T-cell (primary cell): Measurements from ENCODE around the gene LEPR. TPM values are rescaled to one million over a fixed set of nuclear protein-coding genes. Genes with fewer than 3 reads are reported as not detected.

Source experiments
- ATAC-seq, 4 experiments: fragments of 200-7000 bp in 3 of 4; fragments of 150-1000 bp in 1 of 4; cut with Tn5 transposase; replicated peaks in 1 of 4; 1 replicate in 3 of 4; 2 replicates in 1 of 4; pipeline ENCODE4 v1.10.0; 2021; ENCODE audit warnings: moderate library complexity in 3 of 4, mild to moderate bottlenecking in 2 of 4, moderate number of reproducible peaks in 1 of 4
- CTCF ChIA-PET, 2 donors: fragments of 300-600 bp; sonication (Branson Sonifier 250); formaldehyde crosslinking; loops; one replicate each; lab custom pipeline; 2022; ENCODE audit warnings: antibody characterized with exemption in 2 of 2; lab: Charles Lee
- POLR2A ChIA-PET, 2 donors: fragments of 300-600 bp; sonication (Branson Sonifier 250); formaldehyde crosslinking; loops; one replicate each; lab custom pipeline; 2022; ENCODE audit warnings: antibody characterized with exemption in 2 of 2; lab: Charles Lee
- DNase-seq, 35 experiments: peaks; one replicate each; pipeline versions ENCODE4 v3.0.0 to v3.0.0-alpha.2; 2013 to 2023
- H3K27ac ChIP-seq: one replicate; pipeline ENCODE4 v1.5.1; 2013; ENCODE audit warnings: low read length
- H3K27me3 ChIP-seq, 2 experiments: replicated peaks in 1 of 2; 1 replicate in 1 of 2; 2 replicates in 1 of 2; pipeline versions ENCODE4 v1.6.1 to v1.7.0; 2013; ENCODE audit warnings: low read length in 1 of 2, mixed read lengths in 1 of 2; ENCODE audit not compliant: control insufficient read depth in 2 of 2, insufficient read depth in 2 of 2; ENCODE audit errors: extremely low read depth in 1 of 2
- H3K36me3 ChIP-seq, 2 donors: 1 replicate in 1 of 2; 2 replicates in 1 of 2; pipeline versions ENCODE4 v1.6.1 to v1.7.0; 2013; ENCODE audit warnings: low read length in 1 of 2; ENCODE audit not compliant: control insufficient read depth in 2 of 2, insufficient read depth in 1 of 2; ENCODE audit errors: extremely low read depth in 1 of 2
- H3K4me1 ChIP-seq, 2 experiments: 1 replicate in 1 of 2; 2 replicates in 1 of 2; pipeline versions ENCODE4 v1.6.1 to v1.7.0; 2013; ENCODE audit warnings: low read length in 2 of 2, mixed read lengths in 1 of 2; ENCODE audit not compliant: insufficient read depth in 2 of 2, control insufficient read depth in 1 of 2; ENCODE audit errors: extremely low read depth in 1 of 2
- H3K4me3 ChIP-seq, 2 donors: 1 replicate in 1 of 2; 2 replicates in 1 of 2; pipeline versions ENCODE4 v1.5.1 to v1.7.0; 2013; ENCODE audit warnings: mild to moderate bottlenecking in 2 of 2, low read length in 1 of 2, moderate library complexity in 1 of 2; ENCODE audit not compliant: control insufficient read depth in 1 of 2; ENCODE audit errors: extremely low read depth in 1 of 2
- H3K9me3 ChIP-seq: 2 replicates; pipeline ENCODE4 v1.7.0; 2013
- H3K27ac Mint-ChIP-seq, 2 donors: one replicate each; pipeline ENCODE4 v1.8.0; 2020 to 2021; ENCODE audit warnings: mild to moderate bottlenecking in 2 of 2, mixed read lengths in 2 of 2
- H3K27me3 Mint-ChIP-seq, 2 donors: one replicate each; pipeline ENCODE4 v1.8.0; 2021 to 2022; ENCODE audit warnings: mixed read lengths in 2 of 2
- H3K36me3 Mint-ChIP-seq: one replicate; pipeline ENCODE4 v1.8.0; 2021; ENCODE audit warnings: mixed read lengths
- H3K4me1 Mint-ChIP-seq, 3 donors: one replicate each; pipeline ENCODE4 v1.8.0; 2020 to 2022; ENCODE audit warnings: mixed read lengths in 3 of 3, mild to moderate bottlenecking in 1 of 3
- H3K4me3 Mint-ChIP-seq, 3 donors: one replicate each; pipeline ENCODE4 v1.8.0; 2020 to 2022; ENCODE audit warnings: mild to moderate bottlenecking in 3 of 3, mixed read lengths in 3 of 3, moderate library complexity in 3 of 3
- H3K9me3 Mint-ChIP-seq, 3 donors: one replicate each; pipeline ENCODE4 v1.8.0; 2020 to 2022; ENCODE audit warnings: mixed read lengths in 3 of 3
- WGBS: methylation state at CpG from one replicate; pipeline ENCODE4 v1.1.5; 2013; ENCODE audit warnings: missing lambda C conversion rate; ENCODE audit not compliant: insufficient coverage; 5-methylcytosine and 5-hydroxymethylcytosine counted together
- total RNA-seq, 35 experiments: library from RNA in 6 of 35; stranded (reverse) in 6 of 35; fragments of 120-200 nt in 1 of 35; gene quantifications; one replicate each; pipeline versions ENCODE4 v1.2.1 to v1.2.4 and lab custom pipeline; 2013 to 2026

LEPR gene
- total RNA-seq, 5 donors from 2014 or later (not counting 1 experiment from before 2014, with no cell fraction given): 0.95 to 2.1 (median 1.3) TPM

DNA sequence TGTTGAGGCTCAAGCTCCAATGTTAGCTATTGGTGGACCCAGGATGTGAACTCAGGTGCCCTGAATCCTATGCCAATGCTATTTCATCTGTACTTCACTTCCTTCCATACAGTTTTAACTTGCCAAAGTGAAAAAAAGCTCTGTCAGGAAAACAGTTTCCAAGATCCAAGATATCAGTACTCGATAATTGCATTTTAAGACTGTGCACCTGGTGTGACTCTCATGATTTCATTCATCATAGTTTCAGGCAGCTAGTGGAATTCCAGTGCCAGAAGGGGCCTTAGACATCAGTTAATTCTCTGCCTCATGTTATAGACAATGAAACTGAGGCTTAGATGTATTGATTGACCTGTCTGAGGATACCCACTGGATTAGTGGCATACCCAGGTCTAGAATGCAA, 26.5 kb upstream of the LEPR start:
- Histone ChIP-seq H3K36me3 (no peaks in the 10 kb centered on the region), H3K27ac (no peak overlapping the region), H3K4me1 (no peaks in the 10 kb centered on the region), H3K9me3 (no peaks in the 10 kb centered on the region), H3K4me3 (no peak overlapping the region), H3K27me3 (no peaks in the 10 kb centered on the region)
- ChIA-PET POLR2A (no interaction called here), CTCF (interaction anchor here in 1 of 2 donors (0.9 kb wide), 1 partner anchor 294 kb away, joined by 3 read pairs; no protein-coding TSS in a partner anchor)
- no peaks in the 10 kb centered on the region for H3K27me3 Mint-ChIP-seq
- peaks cover 15% of the 10 kb centered on the region for H3K36me3 Mint-ChIP-seq
- H3K9me3 Mint-ChIP-seq: no peaks in the 10 kb centered on the region
- no peak overlapping the region for H3K4me3 Mint-ChIP-seq
- H3K4me1 Mint-ChIP-seq: peaks cover 0 to 19% (median 8%) of the 10 kb centered on the region in 3 donors
- no peak for ATAC-seq
- DNase-seq: no peak
- no peak overlapping the region for H3K27ac Mint-ChIP-seq
- WGBS: 71% methylated on average over 1 of the region's 1 CpG

DNA sequence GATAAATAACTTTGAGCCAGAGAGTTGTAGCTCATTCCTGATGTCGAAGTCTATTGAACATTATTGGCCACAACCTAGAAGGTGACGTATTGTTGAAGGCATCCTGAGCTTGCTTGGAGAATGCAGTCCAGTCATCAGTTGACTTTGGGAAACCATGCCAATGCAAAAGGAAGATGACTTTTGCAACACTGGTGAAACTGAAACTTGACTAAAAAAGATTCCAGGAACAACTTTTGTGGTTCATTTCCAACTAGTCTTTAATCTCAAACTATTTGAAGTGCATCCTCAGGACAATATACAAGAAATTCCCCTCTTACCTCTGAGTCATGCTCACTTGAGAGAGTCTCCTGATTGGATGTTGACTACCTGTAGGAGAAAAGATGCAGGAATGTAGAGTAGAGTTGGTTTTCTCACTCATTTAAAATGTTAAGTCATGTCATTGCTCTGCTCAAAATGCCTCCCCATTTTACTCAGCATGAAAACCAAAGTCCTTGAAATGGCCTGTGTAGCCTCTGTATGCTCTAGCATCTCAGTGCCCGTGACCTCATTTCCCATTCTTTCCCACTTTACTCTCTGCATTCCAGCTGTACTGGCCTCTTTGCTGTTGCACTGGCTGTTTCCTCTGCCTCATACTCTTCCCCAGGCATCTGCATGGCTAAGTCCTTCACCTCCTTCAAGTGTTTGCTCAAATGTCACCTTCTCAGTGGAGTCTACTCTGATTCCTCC, 24.4 kb upstream of the LEPR start:
- Mint-ChIP-seq H3K4me3 (no peak overlapping the region), H3K27ac (no peak overlapping the region), H3K27me3 (peaks cover 0 to 3% of the 10 kb centered on the region in 2 donors), H3K4me1 (peaks cover 0 to 19% (median 8%) of the 10 kb centered on the region in 3 donors), H3K36me3 (peaks cover 17% of the 10 kb centered on the region), H3K9me3 (no peaks in the 10 kb centered on the region)
- Histone ChIP-seq H3K4me1 (no peaks in the 10 kb centered on the region), H3K27ac (no peak overlapping the region), H3K4me3 (no peak overlapping the region), H3K9me3 (no peaks in the 10 kb centered on the region), H3K36me3 (no peaks in the 10 kb centered on the region), H3K27me3 (no peaks in the 10 kb centered on the region)
- ATAC-seq (no peak), DNase-seq (no peak)
- POLR2A ChIA-PET: no interaction called here
- CTCF ChIA-PET: no interaction called here
- 60% methylated on average over 3 of the region's 3 CpGs for WGBS

DNA sequence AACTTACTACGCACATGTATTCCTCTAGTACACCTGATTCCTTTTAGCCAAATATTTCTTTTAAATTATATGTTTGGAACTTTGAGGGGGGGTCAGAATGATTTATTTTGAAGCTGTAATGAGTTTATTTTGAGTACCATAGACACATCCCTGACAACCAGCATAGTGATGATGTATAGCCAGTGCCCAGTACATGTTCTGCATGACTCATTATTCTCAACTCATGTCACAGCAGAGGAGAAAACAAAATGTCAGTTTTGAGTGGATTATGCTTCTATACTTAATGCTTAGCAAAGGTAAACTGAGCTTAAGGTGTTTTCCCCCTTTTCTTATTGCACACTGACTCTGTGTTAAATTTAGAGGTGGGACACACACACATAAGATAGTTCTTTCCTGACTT, 22.4 kb upstream of the LEPR start:
- H3K4me1 Mint-ChIP-seq: peaks cover 0 to 17% (median 8%) of the 10 kb centered on the region in 3 donors

DNA sequence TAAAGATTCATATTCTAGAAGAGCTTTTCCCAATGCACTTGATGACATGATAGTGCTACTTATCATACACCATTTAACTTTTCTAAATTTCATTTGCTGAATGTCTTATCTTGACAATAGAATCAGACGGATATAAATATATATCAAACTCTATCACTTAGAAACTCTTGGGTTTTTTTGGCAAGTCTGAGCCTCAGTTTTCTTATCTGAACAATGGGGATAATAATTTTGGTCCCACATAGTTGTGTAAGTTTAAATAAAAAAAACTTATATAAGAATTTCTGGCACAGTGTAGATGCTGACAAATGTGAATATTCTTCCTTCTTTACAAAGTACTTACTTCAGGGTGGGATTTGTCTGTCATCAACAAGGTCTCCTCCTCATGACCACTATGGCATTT, 21.5 kb upstream of the LEPR start:
- H3K4me3 ChIP-seq: no peak overlapping the region
- Mint-ChIP-seq H3K9me3 (no peaks in the 10 kb centered on the region), H3K4me3 (no peak overlapping the region), H3K27me3 (peaks cover 0 to 5% of the 10 kb centered on the region in 2 donors), H3K27ac (no peak overlapping the region), H3K4me1 (peaks cover 0 to 9% (median 0%) of the 10 kb centered on the region in 3 donors), H3K36me3 (peaks cover 19% of the 10 kb centered on the region)
- POLR2A ChIA-PET: no interaction called here
- H3K4me1 ChIP-seq: no peaks in the 10 kb centered on the region
- DNase-seq (no peak), ATAC-seq (no peak)
- no CpG with 5 or more reads among the region's 1 CpG for WGBS
- CTCF ChIA-PET: no interaction called here
- no peaks in the 10 kb centered on the region for H3K36me3 ChIP-seq
- no peaks in the 10 kb centered on the region for H3K9me3 ChIP-seq
- H3K27ac ChIP-seq: no peak overlapping the region
- no peaks in the 10 kb centered on the region for H3K27me3 ChIP-seq

More for the DNA sequence above, 22.4 kb upstream of the LEPR start:
- Histone ChIP-seq H3K27ac (no peak overlapping the region), H3K4me3 (no peak overlapping the region), H3K27me3 (no peaks in the 10 kb centered on the region), H3K36me3 (no peaks in the 10 kb centered on the region), H3K9me3 (no peaks in the 10 kb centered on the region), H3K4me1 (no peaks in the 10 kb centered on the region)
- CTCF ChIA-PET: no interaction called here
- H3K27me3 Mint-ChIP-seq: peaks cover 0 to 5% of the 10 kb centered on the region in 2 donors
- POLR2A ChIA-PET: no interaction called here
- H3K9me3 Mint-ChIP-seq: no peaks in the 10 kb centered on the region
- H3K27ac Mint-ChIP-seq: no peak overlapping the region
- H3K36me3 Mint-ChIP-seq: peaks cover 19% of the 10 kb centered on the region
- no peak for ATAC-seq
- H3K4me3 Mint-ChIP-seq: no peak overlapping the region
- DNase-seq: no peak
- no CpG with 5 or more reads among the region's 1 CpG for WGBS

DNA sequence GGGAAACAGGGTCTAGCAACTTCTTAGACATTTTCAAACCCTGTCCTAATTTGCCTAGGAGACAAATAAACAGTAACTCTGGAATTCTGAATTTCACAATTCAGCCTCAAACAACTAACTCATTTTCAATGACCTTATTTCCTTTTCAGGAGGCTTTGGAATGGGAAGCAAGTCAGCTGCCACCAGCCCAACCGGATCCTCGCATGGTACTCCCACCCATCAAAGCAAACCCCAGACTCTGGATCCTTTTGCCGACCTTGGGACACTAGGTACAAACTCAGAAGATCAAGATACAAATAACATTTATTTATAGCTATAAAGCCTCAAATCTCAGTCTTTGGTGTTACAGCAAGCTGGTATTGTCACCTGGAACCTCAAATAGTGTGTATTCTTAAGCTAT, 18.9 kb upstream of the LEPR start:
- CTCF ChIA-PET: interaction anchor here in 1 of 2 donors (0.6 kb wide), 1 partner anchor 167 kb away, joined by 3 read pairs; no protein-coding TSS in a partner anchor

DNA sequence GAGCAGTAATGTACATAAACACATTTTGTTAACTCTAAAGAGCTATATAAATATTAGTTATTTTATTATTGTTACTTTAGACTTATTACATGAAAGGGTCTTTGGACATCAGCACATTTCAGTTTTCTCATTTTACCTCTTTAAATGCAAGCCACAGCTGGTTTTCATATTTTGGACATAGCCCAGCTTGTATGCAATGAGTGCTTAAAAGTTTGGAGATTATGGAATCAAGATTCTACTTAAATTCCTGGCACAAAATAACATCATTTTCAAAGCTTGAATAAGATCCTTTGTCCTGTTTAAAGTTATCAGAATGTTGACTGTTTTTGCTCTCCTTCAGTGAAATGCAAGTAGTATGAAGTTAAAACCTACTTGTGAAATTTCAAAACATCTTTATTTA, 15.5 kb upstream of the LEPR start:
- Mint-ChIP-seq H3K27me3 (peaks cover 0 to 12% of the 10 kb centered on the region in 2 donors), H3K4me3 (no peak overlapping the region), H3K4me1 (no peaks in the 10 kb centered on the region), H3K27ac (no peak overlapping the region), H3K9me3 (peaks cover 0 to 3% (median 0%) of the 10 kb centered on the region in 3 donors), H3K36me3 (peaks cover 34% of the 10 kb centered on the region)
- DNase-seq (no peak), ATAC-seq (no peak)
- no peak overlapping the region for H3K27ac ChIP-seq
- ChIA-PET POLR2A (no interaction called here), CTCF (no interaction called here)
- H3K9me3 ChIP-seq: no peaks in the 10 kb centered on the region
- no peaks in the 10 kb centered on the region for H3K36me3 ChIP-seq
- no peaks in the 10 kb centered on the region for H3K4me1 ChIP-seq
- no peak overlapping the region for H3K4me3 ChIP-seq
- H3K27me3 ChIP-seq: no peaks in the 10 kb centered on the region

More for the DNA sequence above, 18.9 kb upstream of the LEPR start:
- no peaks in the 10 kb centered on the region for H3K4me1 Mint-ChIP-seq
- H3K27ac ChIP-seq: no peak overlapping the region
- H3K4me1 ChIP-seq: no peaks in the 10 kb centered on the region
- H3K27me3 ChIP-seq: no peaks in the 10 kb centered on the region
- no CpG with 5 or more reads among the region's 3 CpGs for WGBS
- no peaks in the 10 kb centered on the region for H3K9me3 Mint-ChIP-seq
- H3K36me3 Mint-ChIP-seq: peaks cover 22% of the 10 kb centered on the region
- DNase-seq (no peak), ATAC-seq (no peak)
- H3K9me3 ChIP-seq: no peaks in the 10 kb centered on the region
- H3K4me3 ChIP-seq: no peak overlapping the region
- peaks cover 0 to 11% of the 10 kb centered on the region in 2 donors for H3K27me3 Mint-ChIP-seq
- no peak overlapping the region for H3K27ac Mint-ChIP-seq
- no peaks in the 10 kb centered on the region for H3K36me3 ChIP-seq
- POLR2A ChIA-PET: no interaction called here
- no peak overlapping the region for H3K4me3 Mint-ChIP-seq
